Measurements from ENCODE around the gene CD1C. TPM values are rescaled to one million over a fixed set of nuclear protein-coding genes. Genes with fewer than 3 reads are reported as not detected.

The CD1C gene
- not detected in 2 replicates for total RNA-seq

DNA sequence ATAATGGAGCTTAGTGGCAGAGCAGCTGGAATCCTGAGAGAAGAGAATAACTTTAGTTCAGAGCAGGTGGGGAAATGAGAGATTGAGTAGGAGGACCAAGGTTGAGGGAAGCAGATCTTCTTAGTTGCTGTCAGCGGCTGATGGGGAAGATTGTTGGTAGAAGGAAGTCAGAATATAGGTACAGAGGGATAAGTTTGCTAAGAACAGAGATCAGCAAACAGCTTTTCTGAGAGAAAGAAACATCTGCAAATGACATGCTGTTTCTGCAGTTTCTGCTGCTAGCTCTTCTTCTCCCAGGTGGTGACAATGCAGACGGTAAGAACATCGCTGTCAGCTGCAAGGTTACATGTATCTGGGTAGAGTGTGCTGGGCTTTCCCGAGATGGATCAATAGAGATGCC, at the start of gene CD1C:
CD1C (plus strand) TSS at position 113 of the 400 bp plus-strand sequence; CDS start at position 255, 142 bp downstream.

DNA sequence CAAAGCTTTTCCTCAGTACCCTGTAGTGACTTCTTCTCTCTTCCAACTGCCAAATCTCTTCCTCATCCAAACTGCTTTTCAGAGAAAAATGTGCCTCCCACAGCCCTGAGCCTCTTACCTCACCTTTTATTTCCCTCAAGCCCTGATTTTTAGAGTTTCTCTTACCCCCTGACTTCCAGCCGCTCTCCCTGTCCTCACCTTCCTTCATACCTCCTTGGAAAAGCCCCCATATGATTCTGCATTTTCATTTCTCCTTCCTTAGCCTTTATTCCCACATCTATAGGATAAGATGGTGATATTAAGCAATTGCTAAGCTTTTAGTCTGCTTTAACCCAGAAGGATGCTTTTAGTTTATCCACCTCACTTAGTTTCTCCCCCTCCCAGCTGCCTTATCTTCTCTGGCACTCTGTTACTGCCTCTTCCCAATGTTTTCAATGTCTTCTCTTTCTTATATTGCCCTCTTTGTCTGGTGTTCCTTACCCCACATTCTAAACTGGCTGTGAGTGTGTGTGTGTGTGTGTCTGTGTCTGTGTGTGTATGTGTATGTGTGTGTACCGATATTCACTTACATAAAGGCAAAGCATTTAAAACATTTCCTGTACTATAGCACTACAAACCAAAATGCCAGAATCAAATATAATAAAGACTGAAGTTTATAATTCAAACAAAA, 41.9 kb downstream of the CD1C start, which contains the start of gene CD1B:
CD1B (minus strand) TSS at position 51 of the 670 bp plus-strand sequence. CDS start 108 bp downstream, outside the sequence.

Other genes with a start within 250 kb of the CD1C start
- 5.3 and 8.0 TPM in 2 replicates for gene CD1D, start 109.0 kb upstream of the CD1C start, total RNA-seq
- not detected in 2 replicates for gene CD1A, start 35.5 kb upstream of the CD1C start, total RNA-seq
- not detected in 2 replicates for gene CD1B, start 41.6 kb downstream of the CD1C start, total RNA-seq
- gene CD1E, start 64.0 kb downstream of the CD1C start, total RNA-seq = not detected in 2 replicates
- gene OR10T2, start 109.5 kb downstream of the CD1C start, total RNA-seq = not detected in 2 replicates
- not detected in 2 replicates for gene OR10K2, start 136.3 kb downstream of the CD1C start, total RNA-seq
- gene OR10K1, start 171.9 kb downstream of the CD1C start, total RNA-seq = not detected in 2 replicates
- gene OR10R2, start 182.3 kb downstream of the CD1C start, total RNA-seq = not detected in 2 replicates